Measurements from ENCODE around the gene EVA1C. TPM values are rescaled to one million over a fixed set of nuclear protein-coding genes. Genes with fewer than 3 reads are reported as not detected.

EVA1C gene
- total RNA-seq, 1 experiment from 2014 or later = 0.98 TPM

GRCh38 chr21:32386195-32386870 is 26.2 kb upstream of the EVA1C start:
- Histone ChIP-seq H2BK5ac (ENCODE audit: insufficient read length, low read length) (no peak overlapping the region), H3K23me2 (ENCODE audit: insufficient read length, low read depth, low read length, poor library complexity, severe bottlenecking) (no peaks in the 10 kb centered on the region), H4K5ac (ENCODE audit: insufficient read length, low read depth, low read length) (no peak overlapping the region), H2BK20ac (ENCODE audit: low read depth, low read length, poor library complexity, severe bottlenecking) (no peak overlapping the region), H4K8ac (replicated peaks; ENCODE audit: insufficient read length, low read depth, low read length) (no peak overlapping the region), H2BK12ac (ENCODE audit: insufficient read length, low read depth, low read length) (no peak overlapping the region), H3K9me3 (ENCODE audit: control insufficient read depth, low read depth, low read length) (no peaks in the 10 kb centered on the region), H3K4me2 (ENCODE audit: insufficient read depth, insufficient read length, low read length) (no peak overlapping the region), H2BK120ac (ENCODE audit: low read depth, low read length, poor library complexity, severe bottlenecking) (no peak overlapping the region), H3K4ac (ENCODE audit: low read depth, low read length) (no peak overlapping the region), H3K9ac (ENCODE audit: extremely low read depth, insufficient read length, low read length) (no peak overlapping the region), H3K79me2 (ENCODE audit: insufficient read depth, low read length) (peaks cover 38% of the 10 kb centered on the region), H3K18ac (ENCODE audit: insufficient read length, low read depth, low read length) (no peak overlapping the region), H3K23ac (ENCODE audit: insufficient read length, low read depth, low read length) (no peak overlapping the region), H3K4me1 (ENCODE audit: insufficient read depth, low read length) (no peaks in the 10 kb centered on the region; the same call in 1 of the 2 replicates), H2AK5ac (ENCODE audit: insufficient read length, low read length) (no peak overlapping the region), H4K91ac (ENCODE audit: insufficient read length, low read depth, low read length) (no peak overlapping the region), H3K14ac (ENCODE audit: insufficient read depth, low read length) (no peak overlapping the region), H3T11ph (ENCODE audit: low read length) (no peak overlapping the region), H2AFZ (ENCODE audit: low read length) (no peak overlapping the region), H3K27ac (ENCODE audit: insufficient read length, low read depth, low read length) (no peak overlapping the region), H3K27me3 (ENCODE audit: insufficient read depth, low read length) (no peaks in the 10 kb centered on the region), H4K20me1 (ENCODE audit: control insufficient read depth, insufficient read depth, insufficient read length) (no peaks in the 10 kb centered on the region), H3K79me1 (ENCODE audit: insufficient read depth, low read depth, low read length, poor library complexity, severe bottlenecking) (peaks cover 8% of the 10 kb centered on the region), H2BK15ac (ENCODE audit: low read depth, low read length) (no peak overlapping the region), H3K56ac (ENCODE audit: insufficient read length, low read depth, low read length) (no peak overlapping the region)
- peaks cover 34 to 53% (median 43%) of the 10 kb centered on the region in 3 experiments; a peak in 6 of 7 replicates for H3K36me3 Mint-ChIP-seq (ENCODE audit: insufficient read depth in 1 of 3, low read depth in 3 of 3)
- H3K27ac Mint-ChIP-seq = no peak overlapping the region
- no CpG with 5 or more reads among the region's 6 CpGs for WGBS (ENCODE audit: extremely low coverage, insufficient read length, low lambda C conversion rate)
- TF ChIP-seq CTCF (conservative IDR thresholded peaks at IDR 0.05) = no peak
- H3K4me1 Mint-ChIP-seq = peaks cover 12 to 31% of the 10 kb centered on the region in 2 experiments
- no peaks in the 10 kb centered on the region for H3K9me3 Mint-ChIP-seq
- H3K27me3 Mint-ChIP-seq (ENCODE audit: low read depth) = no peaks in the 10 kb centered on the region
- no peak for DNase-seq
- no peak overlapping the region for H3K4me3 Mint-ChIP-seq
